ENCODE results near the gene UTP25.
"Not testable (repeated sequence)": the region's sequence is repeated elsewhere in the genome, so short reads cannot be mapped to it uniquely, and the experiment has no call there.

DNA sequence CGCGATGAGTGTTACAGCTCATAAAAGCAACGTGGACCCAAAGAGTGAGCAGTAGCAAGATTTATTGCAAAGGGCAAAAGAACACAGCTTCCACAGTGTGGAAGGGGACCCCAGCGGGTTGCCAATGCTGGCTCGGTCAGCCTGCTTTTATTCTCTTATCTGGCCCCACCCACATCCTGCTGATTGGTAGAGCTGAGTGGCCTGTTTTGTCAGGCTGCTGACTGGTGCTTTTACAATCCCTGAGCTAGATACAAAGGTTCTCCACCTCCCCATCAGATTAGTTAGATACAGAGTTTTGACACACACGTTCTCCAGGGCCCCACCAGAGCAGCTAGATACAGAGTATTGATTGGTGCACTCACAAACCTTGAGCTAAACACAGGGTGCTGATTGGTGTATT lies 70.5 kb downstream of the UTP25 start:
- TF ChIP-seq, protein P1, sequence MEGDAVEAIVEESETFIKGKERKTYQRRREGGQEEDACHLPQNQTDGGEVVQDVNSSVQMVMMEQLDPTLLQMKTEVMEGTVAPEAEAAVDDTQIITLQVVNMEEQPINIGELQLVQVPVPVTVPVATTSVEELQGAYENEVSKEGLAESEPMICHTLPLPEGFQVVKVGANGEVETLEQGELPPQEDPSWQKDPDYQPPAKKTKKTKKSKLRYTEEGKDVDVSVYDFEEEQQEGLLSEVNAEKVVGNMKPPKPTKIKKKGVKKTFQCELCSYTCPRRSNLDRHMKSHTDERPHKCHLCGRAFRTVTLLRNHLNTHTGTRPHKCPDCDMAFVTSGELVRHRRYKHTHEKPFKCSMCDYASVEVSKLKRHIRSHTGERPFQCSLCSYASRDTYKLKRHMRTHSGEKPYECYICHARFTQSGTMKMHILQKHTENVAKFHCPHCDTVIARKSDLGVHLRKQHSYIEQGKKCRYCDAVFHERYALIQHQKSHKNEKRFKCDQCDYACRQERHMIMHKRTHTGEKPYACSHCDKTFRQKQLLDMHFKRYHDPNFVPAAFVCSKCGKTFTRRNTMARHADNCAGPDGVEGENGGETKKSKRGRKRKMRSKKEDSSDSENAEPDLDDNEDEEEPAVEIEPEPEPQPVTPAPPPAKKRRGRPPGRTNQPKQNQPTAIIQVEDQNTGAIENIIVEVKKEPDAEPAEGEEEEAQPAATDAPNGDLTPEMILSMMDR (IDR thresholded peaks at IDR 0.05) = not testable (repeated sequence)
- TF ChIP-seq POLR2A (IDR thresholded peaks at IDR 0.05) = not testable (repeated sequence)

Data from testis (tissue), 2 donors.